HepG2 (cell line): ENCODE measurements around the gene BAHCC1. TPM values are rescaled to one million over a fixed set of nuclear protein-coding genes. Genes with fewer than 3 reads are reported as not detected.
A peak's percentile ranks its signal among the peaks of the same experiment; 100 is the strongest.

Experiments
- ATF7 ChIP-seq, 2 experiments: fragments of 450-650 bp in 1 of 2; sonication (generic) in 1 of 2; formaldehyde crosslinking in 1 of 2; IDR thresholded peaks; 2 replicates each; pipeline versions ENCODE4 v1.4.0 to v1.6.1; 2016 to 2020; ENCODE audit warnings: antibody characterized with exemption in 1 of 2, mild to moderate bottlenecking in 1 of 2, missing genetic modification reagents in 1 of 2
- ELK4 ChIP-seq: sonication (generic); formaldehyde crosslinking; IDR thresholded peaks from 2 replicates; pipeline ENCODE4 v1.9.0; 2021; ENCODE audit warnings: missing genetic modification reagents, borderline replicate concordance
- IKZF4 ChIP-seq: sonication (generic); formaldehyde crosslinking; IDR thresholded peaks from 2 replicates; pipeline ENCODE4 v1.5.1; 2020; ENCODE audit warnings: borderline replicate concordance, mild to moderate bottlenecking, low read depth, missing genetic modification reagents; ENCODE audit errors: not compliant biosample characterization
- MLLT10 ChIP-seq: sonication (generic); formaldehyde crosslinking; IDR thresholded peaks from 2 replicates; pipeline ENCODE4 v1.4.0; 2020; ENCODE audit warnings: missing genetic modification reagents
- NR2F6 ChIP-seq, 2 experiments: IDR thresholded peaks; 2 replicates each; pipeline ENCODE4 v1.6.1; 2016; ENCODE audit warnings: antibody characterized with exemption in 1 of 2, mild to moderate bottlenecking in 1 of 2
- PAX8 ChIP-seq: sonication (generic); formaldehyde crosslinking; IDR thresholded peaks from 2 replicates; pipeline ENCODE4 v1.8.0; 2022; ENCODE audit warnings: mild to moderate bottlenecking, missing genetic modification reagents, borderline replicate concordance
- RXRA ChIP-seq: sonication (generic); formaldehyde crosslinking; IDR thresholded peaks from 2 replicates; pipeline ENCODE4 v1.5.1; 2020; ENCODE audit warnings: missing genetic modification reagents
- SALL1 ChIP-seq: sonication (generic); formaldehyde crosslinking; IDR thresholded peaks from 2 replicates; pipeline ENCODE4 v1.8.0; 2022; ENCODE audit warnings: mild to moderate bottlenecking, missing genetic modification reagents
- TAF1 ChIP-seq: sonication (generic); formaldehyde crosslinking; IDR thresholded peaks from 2 replicates; pipeline ENCODE4 v1.4.0; 2020; ENCODE audit warnings: missing genetic modification reagents
- ZFX ChIP-seq: sonication (generic); formaldehyde crosslinking; IDR thresholded peaks from 2 replicates; pipeline ENCODE4 v1.4.0; 2020; ENCODE audit warnings: mild to moderate bottlenecking, low read depth, missing genetic modification reagents, moderate library complexity
- ZIK1 ChIP-seq: sonication (generic); formaldehyde crosslinking; IDR thresholded peaks from 2 replicates; pipeline ENCODE4 v1.5.0; 2020; ENCODE audit warnings: mild to moderate bottlenecking, low read depth, missing genetic modification reagents, borderline replicate concordance
- ZNF276 ChIP-seq: sonication (generic); formaldehyde crosslinking; IDR thresholded peaks from 2 replicates; pipeline ENCODE4 v1.4.0; 2020; ENCODE audit warnings: mild to moderate bottlenecking, low read depth, missing genetic modification reagents
- ZNF30 ChIP-seq: sonication (generic); formaldehyde crosslinking; IDR thresholded peaks from 2 replicates; pipeline ENCODE4 v1.5.0; 2020; ENCODE audit warnings: mild to moderate bottlenecking, missing genetic modification reagents
- ZNF605 ChIP-seq: sonication (generic); formaldehyde crosslinking; IDR thresholded peaks from 2 replicates; pipeline ENCODE4 v1.8.0; 2022; ENCODE audit warnings: mild to moderate bottlenecking, missing genetic modification reagents
- ZNF609 ChIP-seq: sonication (generic); formaldehyde crosslinking; IDR thresholded peaks from 2 replicates; pipeline ENCODE4 v1.4.0; 2020; ENCODE audit warnings: mild to moderate bottlenecking, missing genetic modification reagents, borderline replicate concordance
- polyA plus RNA-seq, 8 experiments: library from polyadenylated mRNA; depleted of rRNA in 3 of 8; stranded (reverse) in 7 of 8; unstranded in 1 of 8; fragments of >200 nt; fragmentation: Illumina TruSeq in 4 of 8; extraction: Trizol in 4 of 8; gene quantifications; 2 replicates each; pipeline versions ENCODE4 v1.2.1 to v1.2.3, GENCODE V29; 2011 to 2016; ENCODE audit warnings: low read depth in 4 of 8, missing spikeins in 1 of 8, mixed read lengths in 1 of 8; ENCODE audit not compliant: insufficient read depth in 1 of 8
- total RNA-seq, 5 experiments: library from RNA; depleted of rRNA; stranded (reverse); fragments of >200 nt; fragmentation: Illumina TruSeq; extraction: Trizol; gene quantifications; 2 replicates each; pipeline ENCODE4 v1.2.3, GENCODE V29; 2016; ENCODE audit warnings: low read depth in 1 of 5
- TF ChIP-seq, protein P1 (sequence below): IDR thresholded peaks from 2 replicates; pipeline ENCODE4 v1.6.1; 2016; ENCODE audit warnings: mild to moderate bottlenecking, missing biosample characterization, missing genetic modification reagents
- TF ChIP-seq, protein P2 (sequence below): sonication (generic); formaldehyde crosslinking; IDR thresholded peaks from 2 replicates; pipeline ENCODE4 v1.4.0; 2020; ENCODE audit warnings: missing genetic modification reagents

Gene BAHCC1
- total and polyA plus RNA-seq, 2 of the 13 experiments (the other 11 are each of a cell fraction or from before 2014, with no cell fraction given): 1.4 to 1.7 TPM

GRCh38 chr17:81393684-81394376, 1.4 kb upstream of the BAHCC1 start (continued):
- no peak for TF ChIP-seq ELK4
- TF ChIP-seq, protein P1, sequence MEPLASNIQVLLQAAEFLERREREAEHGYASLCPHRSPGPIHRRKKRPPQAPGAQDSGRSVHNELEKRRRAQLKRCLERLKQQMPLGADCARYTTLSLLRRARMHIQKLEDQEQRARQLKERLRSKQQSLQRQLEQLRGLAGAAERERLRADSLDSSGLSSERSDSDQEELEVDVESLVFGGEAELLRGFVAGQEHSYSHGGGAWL (CRISPR knock-in tag): peak; percentile 84; the same call in 1 of the 2 replicates
- no peak for TF ChIP-seq PAX8 (CRISPR knock-in tag)
- TF ChIP-seq, protein P2, sequence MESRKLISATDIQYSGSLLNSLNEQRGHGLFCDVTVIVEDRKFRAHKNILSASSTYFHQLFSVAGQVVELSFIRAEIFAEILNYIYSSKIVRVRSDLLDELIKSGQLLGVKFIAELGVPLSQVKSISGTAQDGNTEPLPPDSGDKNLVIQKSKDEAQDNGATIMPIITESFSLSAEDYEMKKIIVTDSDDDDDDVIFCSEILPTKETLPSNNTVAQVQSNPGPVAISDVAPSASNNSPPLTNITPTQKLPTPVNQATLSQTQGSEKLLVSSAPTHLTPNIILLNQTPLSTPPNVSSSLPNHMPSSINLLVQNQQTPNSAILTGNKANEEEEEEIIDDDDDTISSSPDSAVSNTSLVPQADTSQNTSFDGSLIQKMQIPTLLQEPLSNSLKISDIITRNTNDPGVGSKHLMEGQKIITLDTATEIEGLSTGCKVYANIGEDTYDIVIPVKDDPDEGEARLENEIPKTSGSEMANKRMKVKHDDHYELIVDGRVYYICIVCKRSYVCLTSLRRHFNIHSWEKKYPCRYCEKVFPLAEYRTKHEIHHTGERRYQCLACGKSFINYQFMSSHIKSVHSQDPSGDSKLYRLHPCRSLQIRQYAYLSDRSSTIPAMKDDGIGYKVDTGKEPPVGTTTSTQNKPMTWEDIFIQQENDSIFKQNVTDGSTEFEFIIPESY (CRISPR knock-in tag): peak; percentile 80; the same call in 1 of the 2 replicates
- TF ChIP-seq IKZF4: peak; percentile 70
- no peak; the same call in 1 of the 2 replicates for TF ChIP-seq ZIK1 (CRISPR knock-in tag)
- TF ChIP-seq ZFX (CRISPR knock-in tag): peak; percentile 89
- TF ChIP-seq NR2F6 (IDR thresholded peaks at IDR 0.05): peak; percentile 69
- peak; percentile 70 for TF ChIP-seq NR2F6 (CRISPR knock-in tag; IDR thresholded peaks at IDR 0.05)
- no peak for TF ChIP-seq MLLT10 (CRISPR knock-in tag)
- TF ChIP-seq ZNF30: no peak
- TF ChIP-seq SALL1 (CRISPR knock-in tag): peak; percentile 87
- TF ChIP-seq ZNF276 (CRISPR knock-in tag): no peak
- peak; percentile 87 for TF ChIP-seq RXRA (CRISPR knock-in tag)
- peak; percentile 90 for TF ChIP-seq ZNF609 (CRISPR knock-in tag)
- peak; percentile 82 for TF ChIP-seq ZNF605 (CRISPR knock-in tag)
- no peak for TF ChIP-seq ATF7 (IDR thresholded peaks at IDR 0.05)
- 0 out of 2 replicates have a peak, but pooled peaks have one; percentile 48 for TF ChIP-seq ATF7 (CRISPR knock-in tag; IDR thresholded peaks at IDR 0.05)
- TF ChIP-seq TAF1 (CRISPR knock-in tag): peak; percentile 83
